GM12891 (cell line): Measurements from ENCODE around the gene GRK3.

Experiments
- POLR2A ChIP-seq: IDR thresholded peaks from 2 replicates; pipeline ENCODE4 v1.6.1; 2011; ENCODE audit warnings: low read depth, low read length, control low read depth
- POLR2AphosphoS5 ChIP-seq: IDR thresholded peaks from 2 replicates; pipeline ENCODE4 v1.6.1; 2011; ENCODE audit warnings: low read depth, low read length, control low read depth
- POU2F2 ChIP-seq: IDR thresholded peaks from 2 replicates; pipeline ENCODE4 v1.6.1; 2011; ENCODE audit warnings: low read depth, mild to moderate bottlenecking, control low read depth, low read length, moderate library complexity
- TAF1 ChIP-seq: IDR thresholded peaks from 2 replicates; pipeline ENCODE4 v1.6.1; 2011; ENCODE audit warnings: low read depth, low read length, control low read depth

DNA sequence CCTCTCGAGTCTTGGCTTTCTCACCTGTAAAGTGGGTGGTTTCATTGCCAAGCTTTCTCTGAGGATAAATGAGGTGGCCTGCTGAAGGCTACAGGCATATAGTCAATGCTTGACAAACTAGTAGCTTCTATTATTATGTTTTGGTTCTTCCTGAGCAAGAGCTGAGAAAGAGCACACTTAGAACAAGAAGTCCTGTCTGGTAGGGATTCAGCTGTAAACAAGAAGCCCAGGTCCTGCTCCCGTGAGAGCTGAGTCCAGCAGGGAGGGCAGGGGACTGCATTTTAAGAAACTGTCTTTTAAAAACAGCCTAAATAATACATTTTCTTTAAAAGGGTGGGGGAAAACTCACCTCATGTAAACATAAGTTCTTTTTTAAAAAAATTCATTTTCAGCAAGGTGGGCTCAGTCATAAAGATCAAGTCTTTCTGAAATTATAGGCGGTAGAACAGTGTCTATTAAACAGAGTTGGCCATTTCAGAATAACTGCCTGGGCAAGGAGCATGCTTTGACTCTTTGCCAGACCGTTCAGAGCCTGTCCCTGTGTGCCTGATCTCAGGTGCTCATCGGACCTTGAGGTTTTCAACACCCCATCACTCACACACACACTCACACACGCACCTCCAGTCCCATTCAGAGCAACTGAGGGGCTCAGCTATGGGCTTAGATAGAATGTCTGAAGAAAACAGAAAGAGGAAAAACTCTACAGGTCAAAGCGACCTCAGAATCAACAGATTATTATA, 148.4 kb downstream of the GRK3 start:
- no peak for TF ChIP-seq POLR2A
- no peak for TF ChIP-seq POLR2AphosphoS5
- TF ChIP-seq TAF1: no peak
- TF ChIP-seq POU2F2: no peak
